Activated CD8-positive, alpha-beta memory T cell treated with anti-CD3 and anti-CD28 coated beads, Interleukin-2, amount 50 U/mL, for 4 hours (primary cell): Measurements from ENCODE around the gene TMEM51.
"Not testable (repeated sequence)": the region's sequence is repeated elsewhere in the genome, so short reads cannot be mapped to it uniquely, and the experiment has no call there.

Experiments
- DNase-seq: peaks from one replicate; pipeline ENCODE4 v3.0.0-alpha.2; 2020

TMEM51 gene

DNA sequence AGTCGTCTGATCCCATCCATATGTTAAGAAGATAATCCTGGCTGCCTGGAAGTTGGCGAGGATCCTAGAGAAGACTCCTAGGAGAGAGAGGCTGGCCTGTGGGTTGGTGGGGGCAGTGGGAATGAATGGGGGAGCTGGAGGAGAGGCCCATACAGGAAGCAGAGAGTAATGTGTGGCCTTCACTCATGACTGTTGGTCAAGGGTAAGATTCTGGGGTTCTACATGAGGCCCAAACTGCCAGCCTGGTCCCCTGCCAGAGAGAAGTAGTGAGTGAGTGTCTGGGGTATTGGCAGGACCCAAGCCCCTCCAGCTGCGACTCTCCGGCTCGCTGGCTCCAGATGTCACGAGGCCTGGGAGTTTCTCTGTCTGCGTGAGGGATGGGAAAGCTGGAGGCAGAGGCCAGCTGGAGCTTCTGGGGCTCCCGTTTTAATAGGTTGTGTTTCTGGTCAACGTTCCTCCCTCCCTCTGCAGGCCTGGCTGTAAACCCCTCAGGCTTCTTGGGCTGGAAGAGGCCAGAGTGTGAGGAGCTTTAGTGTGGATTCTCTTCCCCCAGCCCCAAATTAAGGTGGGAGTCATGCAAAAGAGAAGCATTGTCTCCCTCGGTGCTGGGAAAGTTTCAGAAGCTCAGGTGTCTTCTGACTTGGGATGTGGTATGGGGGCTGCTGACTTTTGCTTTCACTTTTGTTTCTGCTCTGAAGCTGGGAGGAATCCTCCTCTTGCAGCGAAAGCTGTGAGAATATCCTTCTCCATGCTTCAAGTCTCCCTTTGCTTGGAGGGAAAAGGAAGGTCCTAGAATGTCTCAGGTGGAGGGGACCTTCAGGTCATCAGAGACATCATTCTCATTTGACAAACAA is 2.6 kb downstream of the TMEM51 start:
- no peak for DNase-seq

DNA sequence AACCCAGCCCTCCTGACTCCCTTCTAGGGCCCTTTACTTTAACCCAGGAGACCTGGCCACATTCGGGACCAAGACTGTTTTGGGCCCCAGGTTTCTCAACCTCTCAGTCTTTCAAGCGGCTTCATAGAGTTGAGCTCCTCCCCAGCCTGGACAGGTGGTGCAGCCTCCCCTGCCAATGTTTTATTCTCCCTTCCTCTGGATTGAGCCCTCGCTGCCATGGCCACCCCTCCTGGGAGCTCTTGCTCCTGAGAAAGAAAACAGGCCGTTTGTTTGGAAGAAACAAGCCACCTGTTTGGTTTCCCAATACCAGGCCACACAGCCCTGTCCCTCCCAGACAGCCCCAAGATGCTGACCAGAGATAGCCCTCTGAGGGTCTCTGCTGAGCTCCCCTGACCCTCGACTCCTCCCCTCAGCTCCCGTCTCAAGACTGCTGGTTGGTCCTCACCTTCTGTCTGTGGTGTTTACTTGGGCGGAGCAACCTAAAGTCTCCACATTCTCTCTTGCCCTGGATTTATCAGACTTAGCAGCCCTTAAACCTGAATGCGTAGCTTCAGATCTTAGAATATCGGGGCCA is 3.3 kb downstream of the TMEM51 start:
- no peak for DNase-seq

DNA sequence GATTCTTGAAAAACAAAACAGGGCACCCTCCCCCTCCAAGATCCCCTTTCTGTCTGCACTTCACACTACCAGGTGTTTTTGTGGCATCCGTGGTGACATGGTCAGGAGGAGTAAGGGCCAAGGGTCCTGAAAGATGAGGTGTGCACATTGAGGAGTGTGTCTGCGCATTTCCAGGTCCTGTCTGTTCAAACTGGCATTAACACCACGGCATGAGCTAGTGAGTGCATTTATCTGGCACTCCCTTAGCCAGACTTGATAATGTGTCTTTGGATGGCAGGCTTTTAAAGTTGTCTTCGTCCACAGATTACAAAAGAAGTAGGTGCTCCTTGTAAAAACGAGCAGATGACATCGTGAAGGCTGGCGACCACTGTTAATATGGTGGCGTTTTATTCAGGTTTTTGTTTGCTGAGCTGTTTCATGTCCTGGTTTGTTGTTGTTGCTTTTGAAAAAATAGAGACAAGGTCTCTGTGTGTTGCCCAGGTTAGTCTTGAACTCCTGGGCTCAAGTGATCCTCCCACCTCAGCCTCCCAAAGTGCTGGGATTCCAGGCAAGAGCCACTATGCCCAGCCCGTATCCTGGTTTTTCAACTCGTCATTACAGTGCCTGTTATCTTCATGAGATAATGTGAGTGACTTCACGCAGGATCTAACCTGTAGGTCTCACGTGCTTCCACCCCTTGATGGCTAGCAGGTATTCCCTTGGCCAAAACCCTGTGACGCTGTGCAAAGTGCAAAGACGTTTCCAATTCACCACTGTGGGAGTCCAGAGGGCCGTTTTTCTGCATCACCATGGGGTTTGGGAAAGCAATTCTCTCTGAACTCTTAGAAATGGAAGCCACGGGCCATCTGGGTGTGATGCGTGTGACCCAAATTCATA is 4.2 kb downstream of the TMEM51 start:
- DNase-seq, result no peak

DNA sequence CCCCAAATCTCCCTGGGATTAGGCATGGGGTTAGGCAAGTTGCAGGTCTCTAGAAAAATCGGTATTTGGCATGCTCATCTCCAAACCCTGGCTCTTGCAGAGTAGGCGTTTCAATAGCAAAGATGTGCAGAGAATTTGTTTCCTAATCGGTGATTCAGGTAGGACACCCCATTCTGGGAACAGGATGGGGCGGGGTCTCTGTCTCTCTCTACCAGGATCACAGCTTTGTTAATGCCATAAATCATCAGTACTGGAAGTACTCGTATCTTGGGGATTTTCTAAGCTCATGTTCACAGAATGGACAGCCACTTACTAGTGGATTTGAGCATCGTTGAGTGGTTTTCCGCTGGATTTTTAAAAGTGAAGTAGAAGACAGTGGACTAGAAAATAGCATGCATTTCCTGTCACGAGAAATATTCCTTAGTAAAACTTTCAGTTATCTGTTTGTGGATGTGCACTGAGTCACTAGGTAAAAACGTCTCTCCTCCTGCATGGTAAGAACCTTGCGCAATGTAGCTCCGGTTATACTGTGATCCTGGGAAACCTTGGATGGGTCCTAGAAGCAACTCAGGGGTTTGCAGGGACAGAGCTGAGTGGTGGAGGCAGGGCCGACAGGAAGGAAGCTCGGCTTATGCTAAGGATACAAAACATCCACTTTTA is 5.1 kb downstream of the TMEM51 start:
- no peak for DNase-seq

DNA sequence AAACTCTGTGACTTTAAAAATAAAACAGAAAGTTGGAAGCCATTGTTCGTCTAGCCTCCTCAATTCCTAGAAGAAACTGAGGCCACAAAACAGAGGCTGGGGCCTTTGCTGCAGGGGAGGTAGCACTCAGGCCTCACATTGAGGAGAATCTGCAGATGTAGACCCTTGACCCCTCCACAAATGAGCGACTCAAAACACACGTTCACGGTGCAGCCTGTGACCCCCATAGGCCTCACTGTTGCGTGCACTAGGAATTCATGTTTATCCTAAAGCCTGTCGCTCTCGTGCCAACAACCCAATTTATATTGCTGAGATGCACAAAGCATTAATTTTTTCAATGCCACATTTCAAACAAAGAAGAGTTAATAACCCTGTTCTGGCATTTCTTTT is 5.6 kb downstream of the TMEM51 start:
- no peak for DNase-seq

DNA sequence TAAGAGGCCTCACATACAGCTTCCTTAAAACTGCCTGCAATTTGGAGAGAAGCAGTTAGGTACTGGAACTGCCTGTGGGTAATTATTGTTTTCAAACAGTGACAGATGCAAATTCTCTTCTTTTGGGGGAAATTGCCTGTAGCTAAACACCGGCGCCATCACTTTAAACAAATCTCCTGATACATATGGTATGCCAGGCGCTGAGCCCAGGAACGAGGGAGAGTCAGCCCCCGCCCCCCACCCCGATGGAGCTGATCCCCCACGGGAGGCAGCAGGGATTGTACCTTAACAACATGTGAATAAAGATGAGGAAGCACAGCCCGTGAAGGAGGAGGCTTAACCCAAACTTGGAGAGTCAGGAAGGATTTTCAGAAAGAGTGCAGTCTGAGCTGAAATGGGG is 7.1 kb downstream of the TMEM51 start:
- DNase-seq, result no peak

DNA sequence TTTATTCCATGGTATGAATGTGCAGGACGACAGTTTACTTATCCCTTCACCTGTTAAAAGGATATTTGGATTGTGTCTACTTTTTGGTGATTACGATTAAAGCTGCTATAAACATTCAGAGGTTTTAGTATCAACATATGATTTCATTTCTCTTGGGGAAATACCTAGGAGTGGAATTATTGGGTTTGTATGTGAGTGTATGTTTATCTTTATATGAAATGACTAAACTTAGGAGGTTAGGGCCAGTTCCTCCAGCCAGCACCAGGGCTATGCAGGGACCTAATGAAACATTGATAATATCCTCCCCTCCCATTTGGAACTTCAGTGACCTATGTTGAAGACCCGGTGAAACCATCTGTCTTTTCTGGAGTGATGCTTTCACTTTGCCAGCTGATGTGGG is 13.8 kb downstream of the TMEM51 start:
- DNase-seq, result no peak

DNA sequence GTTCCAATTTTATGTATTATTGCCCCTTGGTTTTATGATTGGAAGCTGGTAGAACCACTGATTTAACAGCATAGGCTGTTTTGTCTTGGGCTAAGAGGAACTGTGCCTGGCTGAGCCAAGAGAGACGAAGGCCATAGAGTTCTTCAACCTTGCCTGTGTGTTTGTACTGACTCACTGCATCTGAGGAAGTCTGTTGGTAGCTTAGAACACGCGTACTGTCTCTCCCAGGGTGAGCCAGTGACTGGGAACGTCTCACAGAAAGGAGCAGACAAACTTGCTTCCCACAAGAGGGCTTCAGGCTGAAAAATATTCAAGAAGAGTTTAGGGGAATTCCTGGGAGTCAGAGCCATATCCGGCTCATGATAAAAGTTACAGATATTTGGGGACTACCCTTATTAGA is 14.9 kb downstream of the TMEM51 start:
- no peak for DNase-seq

DNA sequence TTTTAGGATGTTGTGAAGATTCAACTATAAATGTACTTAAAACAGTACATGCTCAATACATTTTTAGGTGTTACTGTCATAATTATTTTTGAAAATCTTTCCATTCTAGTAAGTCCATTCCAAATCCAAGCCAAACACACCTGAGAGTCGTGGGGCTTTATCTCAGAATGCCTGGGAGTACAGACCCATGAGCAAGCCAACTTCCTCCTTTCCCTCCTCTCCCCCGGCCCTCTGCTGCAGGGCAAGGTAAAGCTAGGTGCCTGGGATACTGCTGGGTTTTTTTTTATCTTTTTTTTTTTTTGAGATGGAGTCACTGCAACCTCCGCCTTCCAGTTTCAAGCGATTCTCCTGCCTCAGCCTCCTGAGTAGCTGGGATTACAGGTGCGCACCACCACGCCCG is 16.5 kb downstream of the TMEM51 start:
- DNase-seq, result no peak

DNA sequence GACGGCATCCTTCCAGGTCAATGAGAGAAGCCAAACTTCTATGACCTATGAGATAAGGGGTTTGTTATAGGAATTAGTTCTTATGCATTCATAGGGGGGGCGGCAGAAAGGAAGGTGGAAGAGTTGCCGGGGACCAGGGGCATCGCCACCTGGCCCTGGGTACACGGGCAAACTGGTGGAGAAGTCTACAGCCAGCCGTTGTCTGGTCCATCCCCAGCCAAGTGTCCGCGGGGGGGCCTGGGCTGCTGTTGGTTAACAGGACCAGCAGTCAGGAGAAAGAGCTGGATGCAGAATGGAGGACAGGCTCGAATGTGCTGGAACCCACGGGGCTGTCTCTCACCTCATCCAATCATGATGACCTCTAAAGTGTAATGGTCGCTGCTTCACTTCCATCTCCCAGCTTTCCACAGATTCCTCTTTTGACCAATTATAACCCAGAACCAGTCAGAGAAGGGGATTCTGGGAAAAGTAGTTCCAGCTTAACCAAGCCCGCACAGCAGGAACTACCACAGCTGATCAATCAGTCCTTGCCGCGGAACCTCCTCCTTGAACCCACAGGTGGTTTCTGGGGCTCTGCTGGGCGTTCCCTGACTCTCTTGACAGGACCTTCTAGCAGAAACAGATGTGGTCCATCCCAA is 17.8 kb downstream of the TMEM51 start:
- DNase-seq, result no peak

DNA sequence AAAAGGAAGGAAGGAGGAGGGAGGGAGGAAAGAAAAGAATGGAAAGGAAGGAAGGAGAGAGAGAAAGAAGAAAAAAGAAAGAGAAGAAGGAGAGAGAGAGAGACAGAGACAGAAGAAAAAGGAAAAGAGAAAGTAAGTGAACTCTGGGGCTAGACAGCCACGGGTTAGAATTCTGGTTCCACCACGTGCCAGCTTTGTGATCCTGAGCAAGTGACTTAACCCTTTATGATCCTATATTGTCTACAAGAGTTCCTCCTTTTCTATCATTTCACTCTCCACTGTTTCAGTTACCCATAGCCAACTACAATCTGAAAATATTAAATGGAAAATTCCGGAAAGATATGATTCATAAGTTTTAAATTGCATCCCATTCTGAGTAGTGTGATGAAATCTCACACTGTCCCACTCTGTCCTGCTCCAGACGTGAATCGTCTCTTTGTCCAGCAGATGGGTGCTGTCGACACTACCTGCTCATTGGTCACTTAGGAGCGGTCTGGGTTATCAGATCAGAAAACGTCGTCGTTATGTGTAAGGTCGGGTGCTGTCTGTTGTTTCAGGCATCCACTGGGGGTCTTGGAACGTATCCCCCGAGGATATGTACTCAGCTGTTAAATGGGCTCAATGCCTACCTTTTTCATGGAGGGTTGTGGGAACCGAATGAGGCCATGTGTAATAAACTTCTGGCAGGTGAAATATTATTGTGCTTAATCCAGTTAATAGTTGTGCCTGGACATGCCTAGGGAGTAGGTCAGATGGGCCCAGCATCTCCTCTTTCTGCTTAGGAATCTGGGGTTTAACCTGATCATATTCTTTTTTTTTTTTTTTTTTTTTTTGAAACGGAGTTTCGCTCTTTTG is 19.1 kb downstream of the TMEM51 start:
- DNase-seq, result no peak

DNA sequence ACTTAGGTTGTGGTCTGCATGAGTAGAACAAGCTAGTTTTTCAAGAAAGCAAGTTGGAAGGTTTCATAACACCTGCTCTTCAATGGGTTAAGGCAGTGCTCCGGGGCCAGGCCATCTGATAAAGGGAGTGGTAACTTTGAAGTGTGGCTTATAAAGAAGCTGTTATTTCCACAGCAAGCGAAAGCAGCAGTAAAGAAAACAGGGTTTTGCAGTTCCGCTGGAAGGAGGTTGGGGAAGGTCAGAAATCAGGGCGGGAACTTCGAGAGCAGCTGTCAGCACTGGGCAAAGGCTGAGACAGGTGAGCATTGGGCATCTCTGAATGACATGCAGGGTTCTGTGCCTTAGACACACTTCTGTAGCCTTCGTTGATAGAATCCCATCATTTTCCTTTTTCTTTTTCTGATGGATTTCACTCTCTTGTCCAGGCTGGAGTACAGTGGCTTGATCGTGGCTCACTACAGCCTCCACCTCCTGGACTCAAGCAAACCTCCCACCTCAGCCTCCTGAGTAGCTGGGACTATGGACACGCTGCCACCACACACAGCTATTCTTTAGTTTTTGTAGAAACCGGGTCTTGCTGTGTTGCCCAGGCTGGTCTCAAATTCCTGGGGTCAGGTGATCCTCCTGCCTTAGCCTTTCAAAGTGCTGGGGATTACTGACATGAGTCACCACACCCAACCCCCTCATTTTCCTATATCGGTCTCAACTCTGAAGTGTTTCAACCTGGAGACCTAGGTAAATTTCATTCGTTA is 20.5 kb downstream of the TMEM51 start:
- DNase-seq, result no peak

DNA sequence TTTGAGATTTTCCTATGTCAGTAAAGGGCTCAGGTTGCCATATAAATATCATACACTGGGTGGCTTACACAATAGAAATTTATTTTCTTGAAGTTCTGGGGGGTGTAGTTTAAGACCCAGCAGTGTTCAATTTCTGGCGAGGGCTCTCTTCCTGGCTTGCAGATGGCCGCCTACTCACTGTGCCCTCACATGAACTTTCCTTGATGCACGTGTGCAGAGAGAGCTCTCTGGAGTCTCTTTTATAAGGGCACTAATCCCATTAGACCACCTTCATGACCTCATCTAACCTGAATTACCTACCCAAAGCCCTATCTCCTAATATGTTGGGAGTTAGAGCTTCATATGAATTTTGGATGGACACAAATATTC is 21.1 kb downstream of the TMEM51 start:
- DNase-seq, result no peak

DNA sequence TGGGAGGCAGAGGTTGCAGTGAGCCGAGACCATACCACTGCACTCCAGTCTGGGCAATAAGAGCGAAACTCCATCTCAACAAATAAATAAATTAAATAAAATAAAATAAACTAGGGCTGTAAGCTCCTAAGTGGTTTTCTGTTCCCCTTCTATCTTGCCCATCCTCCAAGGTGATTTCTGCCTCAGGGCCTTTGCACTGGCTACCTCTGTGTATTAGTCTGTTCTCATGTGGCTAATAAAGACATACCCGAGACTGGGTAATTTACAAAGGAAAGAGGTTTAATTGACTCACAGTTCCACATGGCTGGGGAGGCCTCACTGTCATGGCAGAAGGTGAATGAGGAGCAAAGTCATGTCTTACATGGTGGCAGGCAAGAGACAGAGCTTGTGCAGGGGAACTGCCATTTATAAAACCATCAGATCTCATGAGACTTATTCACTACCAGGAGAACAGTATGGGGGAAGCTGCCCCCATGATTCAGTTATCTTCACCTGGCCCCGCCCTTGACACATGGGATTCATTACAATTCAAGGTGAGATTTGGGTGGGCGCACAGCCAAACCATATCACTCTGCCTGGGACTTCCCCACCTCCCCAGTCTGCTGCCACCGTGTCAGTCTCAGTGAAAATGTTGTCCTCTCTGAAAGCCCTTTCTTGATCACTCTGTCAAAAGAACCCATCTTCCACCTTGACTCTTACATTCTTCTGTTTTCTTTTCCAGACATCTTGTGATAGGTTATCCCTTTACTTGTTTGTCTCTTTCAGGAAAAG is 22.0 kb downstream of the TMEM51 start:
- not testable (repeated sequence) for DNase-seq

DNA sequence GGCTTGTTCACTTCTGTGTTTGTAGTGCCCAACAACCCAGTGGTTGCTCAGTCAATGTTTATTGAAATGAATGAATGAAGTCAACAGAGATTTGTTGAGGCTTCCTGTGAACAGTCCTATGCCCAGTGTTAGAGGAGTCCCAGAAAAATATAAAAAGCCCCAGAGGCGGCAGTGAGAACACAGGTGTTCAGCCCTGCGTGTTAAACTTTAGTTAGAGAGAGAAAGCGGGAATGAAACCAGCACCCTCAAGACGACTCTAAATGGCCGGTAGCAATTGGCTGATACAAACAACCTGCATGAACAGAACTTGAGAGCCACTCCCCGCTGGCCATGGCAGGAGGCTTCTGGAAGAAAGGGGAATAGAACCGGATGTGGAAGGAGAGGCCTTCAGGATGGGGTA is 22.6 kb downstream of the TMEM51 start:
- DNase-seq, result no peak

DNA sequence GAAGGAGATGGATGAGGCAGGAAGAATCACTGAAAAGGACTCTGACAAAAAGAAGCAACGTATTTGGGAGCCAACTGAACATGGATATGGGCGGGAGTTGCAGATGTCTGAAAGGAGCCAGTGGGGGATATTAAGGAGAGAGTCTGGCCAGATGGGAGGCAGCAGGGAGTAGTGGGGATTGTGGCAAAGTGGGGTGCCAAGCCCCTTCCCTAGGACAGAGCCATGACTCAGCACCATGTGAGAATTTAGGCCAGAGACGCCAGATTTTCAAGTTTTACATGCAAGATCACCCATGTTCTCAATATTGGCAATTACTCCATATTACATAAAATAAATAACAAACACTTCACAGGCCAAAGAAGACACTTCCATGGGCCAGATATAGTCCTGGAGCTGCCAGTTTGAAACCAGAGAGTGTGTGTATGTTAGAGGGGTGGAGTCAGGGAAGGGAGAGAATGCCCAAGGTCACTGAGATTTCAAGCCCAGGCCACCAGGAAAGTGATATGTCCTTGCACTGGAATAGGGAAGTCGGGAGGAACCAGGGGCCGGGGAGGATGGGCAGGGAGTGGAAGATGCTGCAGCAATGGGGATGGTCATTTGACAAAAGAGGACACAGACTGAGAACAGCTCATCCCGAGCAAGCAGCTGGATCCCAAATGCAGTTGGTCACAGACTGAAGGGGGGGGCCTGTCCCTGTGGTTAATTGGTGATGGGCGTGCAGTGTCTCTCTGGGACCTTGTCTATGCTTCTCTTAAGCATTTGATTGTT is 23.5 kb downstream of the TMEM51 start:
- DNase-seq, result no peak

DNA sequence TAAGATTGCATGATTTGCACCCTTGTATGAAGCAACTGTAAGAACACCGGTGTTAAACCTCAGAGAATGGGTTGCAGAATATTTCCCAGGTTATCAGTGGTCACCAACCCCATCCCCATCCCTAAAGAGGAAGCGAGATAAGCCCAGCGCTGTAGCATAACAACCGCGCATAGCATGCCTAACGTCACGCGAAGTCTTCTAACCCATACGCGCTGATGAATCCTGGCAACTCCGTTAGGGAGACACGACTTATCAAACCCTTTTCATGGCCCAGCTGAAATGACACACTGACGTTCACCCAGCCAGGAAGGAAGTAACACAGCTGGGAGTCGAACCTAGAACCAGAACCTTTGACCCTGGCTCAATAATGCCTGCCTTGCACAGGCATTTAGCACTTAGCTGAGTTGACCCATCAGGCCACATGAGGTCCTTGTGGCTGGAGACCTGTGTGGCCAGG is 24.2 kb downstream of the TMEM51 start:
- no peak for DNase-seq

DNA sequence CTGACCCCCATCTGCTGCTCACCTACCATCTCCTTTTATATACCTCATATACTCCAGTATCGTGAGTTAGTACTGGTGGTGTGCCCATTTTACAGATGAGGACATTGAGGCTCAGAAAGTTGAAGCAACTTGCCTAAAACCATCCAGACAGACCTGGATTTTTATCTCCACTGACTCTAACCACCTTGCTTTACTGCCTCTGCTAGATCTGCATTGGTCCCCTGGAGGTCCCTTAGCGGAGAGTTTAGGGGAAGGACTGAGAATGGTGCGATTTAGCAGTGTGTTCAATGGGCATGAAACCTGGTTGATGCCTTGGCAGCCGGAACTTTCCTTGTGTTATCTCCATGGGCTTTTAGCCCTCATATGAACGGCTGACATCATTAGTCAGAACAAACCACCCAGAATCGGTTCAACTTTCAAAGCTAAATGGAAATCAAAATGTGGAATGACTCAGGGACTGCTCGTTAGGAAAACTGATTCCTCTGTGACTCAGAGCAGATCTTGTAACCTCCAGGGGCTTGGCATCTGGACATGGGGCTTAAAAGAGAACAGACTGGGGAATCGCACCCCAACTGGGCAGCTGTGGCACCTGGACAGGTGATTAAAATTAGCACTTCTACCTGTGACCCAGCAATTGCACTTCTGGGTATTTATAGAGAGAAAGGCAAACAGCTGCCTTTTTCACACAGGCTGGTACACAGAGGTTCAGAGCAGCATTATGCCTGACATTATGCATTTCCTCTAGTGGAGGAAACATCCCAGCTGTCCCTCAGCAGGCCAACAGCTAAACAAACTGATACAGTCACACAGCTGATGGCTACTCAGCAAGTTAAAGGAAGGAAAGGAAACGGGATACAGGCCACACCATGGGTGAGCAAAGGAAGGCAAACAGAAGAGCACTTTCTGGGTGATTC is 25.3 kb downstream of the TMEM51 start:
- no peak for DNase-seq
